Endodermal cell (in vitro differentiated cells): ENCODE measurements around the gene FGB. TPM values are rescaled to one million over a fixed set of nuclear protein-coding genes. Genes with fewer than 3 reads are reported as not detected.

Source experiments
- DNase-seq: peaks from one replicate; pipeline ENCODE4 v3.0.0-alpha.2; 2017
- H3K27ac ChIP-seq: 2 replicates; pipeline ENCODE4 v1.5.1; 2013; ENCODE audit warnings: mild to moderate bottlenecking, low read depth, low read length, moderate library complexity
- H3K27me3 ChIP-seq: 2 replicates; pipeline ENCODE4 v1.6.1; 2013; ENCODE audit warnings: mild to moderate bottlenecking, low read length, moderate library complexity; ENCODE audit not compliant: insufficient read depth, control insufficient read depth, poor library complexity, severe bottlenecking
- H3K36me3 ChIP-seq: 2 replicates; pipeline ENCODE4 v1.7.0; 2013; ENCODE audit warnings: mild to moderate bottlenecking, low read length, moderate library complexity; ENCODE audit not compliant: control insufficient read depth, insufficient read depth
- H3K4me1 ChIP-seq: one replicate; pipeline ENCODE4 v1.7.0; 2013; ENCODE audit warnings: low read length; ENCODE audit not compliant: control insufficient read depth, insufficient read depth
- H3K4me3 ChIP-seq: 2 replicates; pipeline ENCODE4 v1.5.1; 2013; ENCODE audit warnings: mild to moderate bottlenecking, low read length, moderate library complexity
- H3K9ac ChIP-seq: 2 replicates; pipeline ENCODE4 v1.6.1; 2013; ENCODE audit warnings: mild to moderate bottlenecking, low read length, moderate library complexity; ENCODE audit not compliant: poor library complexity, severe bottlenecking; ENCODE audit errors: extremely low read depth
- H3K9me3 ChIP-seq: 2 replicates; pipeline ENCODE4 v1.6.1; 2013; ENCODE audit warnings: mild to moderate bottlenecking, low read length, moderate library complexity; ENCODE audit not compliant: control insufficient read depth
- H3K27ac Mint-ChIP-seq: 2 replicates; pipeline ENCODE4 v1.8.0; 2020; ENCODE audit warnings: mixed read lengths
- H3K27me3 Mint-ChIP-seq: 2 replicates; pipeline ENCODE4 v1.8.0; 2021; ENCODE audit warnings: mild to moderate bottlenecking, mixed read lengths; ENCODE audit not compliant: insufficient read depth
- H3K36me3 Mint-ChIP-seq: 2 replicates; pipeline ENCODE4 v1.8.0; 2020; ENCODE audit warnings: low read depth, mixed read lengths
- H3K4me1 Mint-ChIP-seq: 2 replicates; pipeline ENCODE4 v1.8.0; 2020; ENCODE audit warnings: mixed read lengths
- H3K4me3 Mint-ChIP-seq: 2 replicates; pipeline ENCODE4 v1.8.0; 2020; ENCODE audit warnings: mild to moderate bottlenecking, moderate library complexity, mixed read lengths
- H3K9me3 Mint-ChIP-seq: 2 replicates; pipeline ENCODE4 v1.8.0; 2020; ENCODE audit warnings: mild to moderate bottlenecking, mixed read lengths
- CTCF ChIP-seq: fragments of 200-600 bp; sonication (generic); conservative IDR thresholded peaks from 2 replicates; pipeline ENCODE4 v1.5.0; 2021; ENCODE audit warnings: antibody characterized with exemption, mild to moderate bottlenecking
- WGBS, 2 experiments: methylation state at CpG; one replicate each; pipeline versions ENCODE4 v1.1.5 to v1.1.7; 2013; ENCODE audit warnings: missing lambda C conversion rate in 2 of 2, mixed read lengths in 1 of 2; ENCODE audit not compliant: insufficient coverage in 1 of 2, insufficient read length in 1 of 2; 5-methylcytosine and 5-hydroxymethylcytosine counted together
- total RNA-seq, 2 donors: library from RNA; stranded (reverse); fragmentation: NEBNext Ultra II Directional in 1 of 2; extraction: Animal tissue kit (Norgen Biotek cat#: 25700) in 1 of 2; gene quantifications; 2 replicates in 1 of 2; 3 replicates in 1 of 2; pipeline ENCODE4 v1.2.1, GENCODE V29; 2021

The FGB gene
- total RNA-seq, 2 donors from 2014 or later, result 0.55 TPM; not detected in 1

GRCh38 chr4:154614306-154614705 lies 51.5 kb downstream of the FGB start:
- peaks cover 4% of the 10 kb centered on the region for H3K27me3 ChIP-seq
- no peak overlapping the region for H3K27ac Mint-ChIP-seq
- no peak overlapping the region for H3K9ac ChIP-seq
- no peak overlapping the region for H3K27ac ChIP-seq
- peaks cover 3% of the 10 kb centered on the region for H3K27me3 Mint-ChIP-seq
- no peak for DNase-seq
- H3K4me3 ChIP-seq, result no peak overlapping the region
- H3K36me3 Mint-ChIP-seq, result no peaks in the 10 kb centered on the region
- no peak for TF ChIP-seq CTCF
- peaks cover 14% of the 10 kb centered on the region for H3K4me1 Mint-ChIP-seq
- H3K4me1 ChIP-seq, result peaks cover 5% of the 10 kb centered on the region
- no peaks in the 10 kb centered on the region for H3K9me3 Mint-ChIP-seq
- no peak overlapping the region for H3K4me3 Mint-ChIP-seq
- no peaks in the 10 kb centered on the region for H3K9me3 ChIP-seq
- H3K36me3 ChIP-seq, result no peaks in the 10 kb centered on the region

- WGBS, 2 experiments, result 100% methylated on average over 1 of the region's 1 CpG; no CpG with 5 or more reads in 1 of the 2 experiments
- H3K27ac Mint-ChIP-seq, result no peak overlapping the region
Measured at GRCh38 chr4:154615211-154615610, 52.4 kb downstream of the FGB start.

DNA sequence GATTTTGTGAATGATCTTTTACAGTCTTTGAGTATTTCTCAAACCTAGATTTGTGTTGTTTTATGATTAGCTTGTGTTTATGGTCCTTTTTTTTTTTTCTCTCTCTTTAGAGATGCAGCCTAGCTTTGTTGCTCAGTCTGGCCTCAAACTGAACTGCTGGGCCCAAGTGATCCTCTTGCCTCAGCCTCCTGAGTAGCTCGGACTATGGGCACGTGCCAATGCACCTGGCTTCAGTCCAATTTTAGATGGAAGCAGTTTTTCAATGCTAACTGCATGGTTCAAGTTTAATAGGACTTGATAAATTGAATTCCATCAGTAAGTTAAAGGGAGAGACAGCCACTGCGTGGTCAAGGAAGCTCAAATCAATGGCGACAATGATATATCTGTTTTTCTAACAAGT lies 53.5 kb downstream of the FGB start:
- DNase-seq, result no peak
- no peaks in the 10 kb centered on the region for H3K36me3 ChIP-seq
- Mint-ChIP-seq H3K9me3 (no peaks in the 10 kb centered on the region), H3K36me3 (no peaks in the 10 kb centered on the region), H3K27ac (no peak overlapping the region), H3K4me3 (no peak overlapping the region), H3K27me3 (peaks cover 3% of the 10 kb centered on the region), H3K4me1 (peaks cover 14% of the 10 kb centered on the region)
- 94% methylated on average over 2 to 4 of the region's 4 CpGs for WGBS, 2 experiments
- no peaks in the 10 kb centered on the region for H3K9me3 ChIP-seq
- TF ChIP-seq CTCF, result no peak
- no peak overlapping the region for H3K4me3 ChIP-seq
- no peak overlapping the region for H3K9ac ChIP-seq
- no peak overlapping the region for H3K27ac ChIP-seq
- H3K27me3 ChIP-seq, result no peaks in the 10 kb centered on the region
- H3K4me1 ChIP-seq, result peaks cover 5% of the 10 kb centered on the region

More at GRCh38 chr4:154615211-154615610, 52.4 kb downstream of the FGB start:
- Histone ChIP-seq H3K4me1 (peaks cover 5% of the 10 kb centered on the region), H3K9ac (no peak overlapping the region), H3K4me3 (no peak overlapping the region), H3K27ac (no peak overlapping the region), H3K36me3 (no peaks in the 10 kb centered on the region), H3K27me3 (no peaks in the 10 kb centered on the region), H3K9me3 (no peaks in the 10 kb centered on the region)
- DNase-seq, result no peak
- Mint-ChIP-seq H3K9me3 (no peaks in the 10 kb centered on the region), H3K4me1 (peaks cover 14% of the 10 kb centered on the region), H3K36me3 (no peaks in the 10 kb centered on the region), H3K4me3 (no peak overlapping the region), H3K27me3 (peaks cover 3% of the 10 kb centered on the region)
- no peak for TF ChIP-seq CTCF
